CD14-positive monocyte (primary cell): Measurements from ENCODE around the gene RAB5IF. TPM values are rescaled to one million over a fixed set of nuclear protein-coding genes. Genes with fewer than 3 reads are reported as not detected.

ENCODE experiments used
- DNase-seq, 3 donors: peaks; one replicate each; pipeline ENCODE4 v3.0.0-alpha.2; 2011 to 2022
- H2AFZ ChIP-seq: 2 replicates; pipeline ENCODE4 v1.6.0; 2012; ENCODE audit warnings: mild to moderate bottlenecking, low read depth, low read length, inconsistent platforms; ENCODE audit not compliant: insufficient read depth, poor library complexity, severe bottlenecking
- H3K27ac ChIP-seq, 2 donors: 1 replicate in 1 of 2; 2 replicates in 1 of 2; pipeline ENCODE4 v1.5.1; 2012 to 2013; ENCODE audit warnings: low read length in 2 of 2, control low read depth in 1 of 2, inconsistent platforms in 1 of 2, low read depth in 1 of 2, mild to moderate bottlenecking in 1 of 2
- H3K27me3 ChIP-seq, 2 donors: one replicate each; pipeline versions ENCODE4 v1.6.0 to v1.6.1; 2011 to 2013; ENCODE audit warnings: low read length in 2 of 2; ENCODE audit not compliant: control insufficient read depth in 2 of 2, insufficient read depth in 2 of 2
- H3K36me3 ChIP-seq, 2 donors: replicated peaks in 1 of 2; 1 replicate in 1 of 2; 2 replicates in 1 of 2; pipeline versions ENCODE4 v1.5.1 to v1.6.1; 2012 to 2013; ENCODE audit warnings: low read length in 2 of 2, control low read depth in 1 of 2, inconsistent platforms in 1 of 2, mild to moderate bottlenecking in 1 of 2; ENCODE audit not compliant: insufficient read depth in 2 of 2, control insufficient read depth in 1 of 2
- H3K4me1 ChIP-seq, 2 donors: 1 replicate in 1 of 2; 2 replicates in 1 of 2; pipeline versions ENCODE4 v1.5.1 to v1.6.1; 2012 to 2013; ENCODE audit warnings: low read length in 2 of 2, control low read depth in 1 of 2, inconsistent platforms in 1 of 2, mild to moderate bottlenecking in 1 of 2, moderate library complexity in 1 of 2; ENCODE audit not compliant: insufficient read depth in 2 of 2, control insufficient read depth in 1 of 2
- H3K4me2 ChIP-seq: replicated peaks from 2 replicates; pipeline ENCODE3; 2012; ENCODE audit warnings: low read length, moderate library complexity, mild to moderate bottlenecking; ENCODE audit not compliant: poor library complexity, severe bottlenecking; ENCODE audit errors: extremely low read depth
- H3K4me3 ChIP-seq, 3 experiments: fragments of 200-600 bp in 1 of 3; sonication (generic) in 1 of 3; replicated peaks in 1 of 3; 1 replicate in 2 of 3; 2 replicates in 1 of 3; pipeline ENCODE4 v1.5.1; 2011 to 2013; ENCODE audit warnings: low read length in 3 of 3, mild to moderate bottlenecking in 3 of 3, control low read depth in 2 of 3, low read depth in 2 of 3, inconsistent platforms in 1 of 3, moderate library complexity in 1 of 3
- H3K79me2 ChIP-seq: 2 replicates; pipeline ENCODE4 v1.6.0; 2012; ENCODE audit warnings: mild to moderate bottlenecking, control low read depth, inconsistent platforms, low read length, moderate library complexity; ENCODE audit not compliant: insufficient read depth
- H3K9ac ChIP-seq: 2 replicates; pipeline ENCODE4 v1.6.0; 2017; ENCODE audit warnings: low read length, mild to moderate bottlenecking; ENCODE audit not compliant: insufficient read depth, poor library complexity, severe bottlenecking
- H3K9me3 ChIP-seq, 2 donors: replicated peaks in 1 of 2; 1 replicate in 1 of 2; 2 replicates in 1 of 2; pipeline versions ENCODE4 v1.5.1 to v1.6.1; 2012 to 2013; ENCODE audit warnings: low read length in 2 of 2, control low read depth in 1 of 2; ENCODE audit not compliant: control insufficient read depth in 1 of 2, insufficient read depth in 1 of 2
- H4K20me1 ChIP-seq: 2 replicates; pipeline ENCODE4 v1.6.0; 2012; ENCODE audit warnings: mild to moderate bottlenecking, low read length, control low read depth, moderate library complexity; ENCODE audit not compliant: insufficient read depth
- H3K27ac Mint-ChIP-seq, 7 donors: one replicate each; pipeline ENCODE4 v1.8.0; 2020; ENCODE audit warnings: mild to moderate bottlenecking in 7 of 7, mixed read lengths in 7 of 7, moderate library complexity in 6 of 7, inconsistent platforms in 2 of 7
- H3K27me3 Mint-ChIP-seq, 3 donors: one replicate each; pipeline ENCODE4 v1.8.0; 2021 to 2022; ENCODE audit warnings: low read depth in 3 of 3, mild to moderate bottlenecking in 3 of 3, mixed read lengths in 3 of 3, moderate library complexity in 3 of 3, inconsistent platforms in 1 of 3
- H3K36me3 Mint-ChIP-seq, 2 donors: one replicate each; pipeline ENCODE4 v1.8.0; 2020; ENCODE audit warnings: mixed read lengths in 2 of 2, inconsistent platforms in 1 of 2, mild to moderate bottlenecking in 1 of 2
- H3K4me1 Mint-ChIP-seq: one replicate; pipeline ENCODE4 v1.8.0; 2020; ENCODE audit warnings: mild to moderate bottlenecking, mixed read lengths
- H3K4me3 Mint-ChIP-seq, 2 donors: one replicate each; pipeline ENCODE4 v1.8.0; 2020; ENCODE audit warnings: mild to moderate bottlenecking in 2 of 2, mixed read lengths in 2 of 2, moderate library complexity in 1 of 2
- H3K9me3 Mint-ChIP-seq, 7 donors: one replicate each; pipeline ENCODE4 v1.8.0; 2020 to 2022; ENCODE audit warnings: mixed read lengths in 7 of 7, mild to moderate bottlenecking in 6 of 7, moderate library complexity in 6 of 7, inconsistent platforms in 2 of 7
- CTCF ChIP-seq: fragments of 200-600 bp; IDR thresholded peaks from one replicate; pipeline ENCODE4 v1.8.0; 2022; ENCODE audit warnings: antibody characterized with exemption, mild to moderate bottlenecking
- WGBS: methylation state at CpG from one replicate; pipeline ENCODE4 v1.1.5; 2013; ENCODE audit warnings: missing lambda C conversion rate; ENCODE audit not compliant: insufficient coverage; 5-methylcytosine and 5-hydroxymethylcytosine counted together
- intact Hi-C, 2 donors: fragments of 100-400 bp; cut with micrococcal nuclease; formaldehyde crosslinking; loops; one replicate each; pipeline versions ENCODE4 v1.15.0 to v1.15.1; 2023
- polyA plus RNA-seq, 3 donors: library from polyadenylated mRNA; depleted of rRNA in 1 of 3; unstranded in 2 of 3; stranded (reverse) in 1 of 3; fragments of 300-500 nt in 2 of 3; fragments of >200 nt in 1 of 3; fragmentation: Illumina TruSeq in 2 of 3; gene quantifications; 1 replicate in 2 of 3; 2 replicates in 1 of 3; pipeline ENCODE4 v1.2.3, GENCODE V29; 2012 to 2021

The RAB5IF gene
- polyA plus RNA-seq, 3 donors, result 325 to 790 (median 757) TPM

GRCh38 chr20:36611625-36612024, 6.0 kb downstream of the RAB5IF start:
- H3K4me1 Mint-ChIP-seq, result peaks cover 20% of the 10 kb centered on the region
- Histone ChIP-seq H3K36me3 (peaks cover 72 to 87% of the 10 kb centered on the region in 2 donors), H3K9ac (no peak overlapping the region), H3K9me3 (no peaks in the 10 kb centered on the region), H3K27ac (peak overlapping the region in 1 of 2 donors; percentile 20), H3K79me2 (peaks cover 60% of the 10 kb centered on the region), H3K4me2 (no peak overlapping the region), H3K4me1 (peaks cover 15 to 19% of the 10 kb centered on the region in 2 donors), H3K27me3 (no peaks in the 10 kb centered on the region), H4K20me1 (peaks cover 95% of the 10 kb centered on the region), H3K4me3 (no peak overlapping the region), H2AFZ (no peak overlapping the region)
- WGBS, result no CpG with 5 or more reads among the region's 5 CpGs
- no peaks in the 10 kb centered on the region for H3K9me3 Mint-ChIP-seq
- DNase-seq, result no peak
- no peak overlapping the region for H3K4me3 Mint-ChIP-seq
- H3K27me3 Mint-ChIP-seq, result peaks cover 0 to 3% (median 0%) of the 10 kb centered on the region in 3 donors
- intact Hi-C loops, result loop anchor here (5.0 to 10.0 kb wide), 3 partner anchors 163 to 276 kb away; partner anchors contain the start of gene DSN1 (in 1 of the 2)
- no peak for TF ChIP-seq CTCF
- peaks cover 74 to 84% of the 10 kb centered on the region in 2 donors for H3K36me3 Mint-ChIP-seq
- H3K27ac Mint-ChIP-seq, result peak overlapping the region in 3 of 7 donors; percentile 23 to 56 (median 42)

DNA sequence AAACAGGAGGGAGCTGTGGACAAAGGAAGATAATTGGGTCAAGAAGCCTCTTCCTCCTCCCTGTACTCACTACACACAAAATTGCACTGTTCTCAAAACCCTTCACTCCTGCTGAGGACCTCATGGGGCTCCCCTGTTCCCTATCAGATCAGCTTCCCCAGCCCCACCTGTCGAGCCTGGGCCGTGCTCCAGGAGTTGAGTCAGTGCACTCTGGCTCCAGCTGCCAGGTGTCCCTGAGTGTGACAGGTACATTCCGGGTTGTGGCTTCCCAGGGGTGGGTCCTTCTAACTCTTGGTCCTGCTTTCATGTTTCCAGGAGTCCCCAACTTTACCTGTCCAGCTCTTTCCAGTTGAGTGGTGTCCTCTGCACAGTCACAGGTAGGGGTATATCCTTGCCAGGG, 8.4 kb downstream of the RAB5IF start:
- Mint-ChIP-seq H3K36me3 (peaks cover 57 to 66% of the 10 kb centered on the region in 2 donors), H3K9me3 (no peaks in the 10 kb centered on the region), H3K4me3 (no peak overlapping the region), H3K27ac (peak overlapping the region in 3 of 7 donors; percentile 27 to 59 (median 57)), H3K27me3 (peaks cover 0 to 3% (median 0%) of the 10 kb centered on the region in 3 donors), H3K4me1 (peaks cover 3% of the 10 kb centered on the region)
- Histone ChIP-seq H3K79me2 (peaks cover 36% of the 10 kb centered on the region), H3K9me3 (no peaks in the 10 kb centered on the region), H3K4me2 (no peak overlapping the region), H3K27me3 (no peaks in the 10 kb centered on the region), H3K36me3 (peaks cover 59 to 70% of the 10 kb centered on the region in 2 donors), H2AFZ (no peak overlapping the region), H3K4me3 (no peak overlapping the region), H3K4me1 (no peaks in the 10 kb centered on the region), H4K20me1 (peaks cover 72% of the 10 kb centered on the region), H3K9ac (no peak overlapping the region), H3K27ac (peak overlapping the region in 1 of 2 donors; percentile 65)
- intact Hi-C loops, result loop anchor here (5.0 to 10.0 kb wide), 3 partner anchors 161 to 273 kb away; partner anchors contain the start of gene DSN1 (in 1 of the 2)
- WGBS, result 100% methylated on average over 2 of the region's 3 CpGs
- DNase-seq, result no peak
- TF ChIP-seq CTCF, result no peak
